ENCODE measurements around the gene SYNGR3. TPM values are rescaled to one million over a fixed set of nuclear protein-coding genes. Genes with fewer than 3 reads are reported as not detected.

The SYNGR3 gene
- polyA plus RNA-seq, 3 donors = 0.24 to 0.43 TPM; not detected in 1

GRCh38 chr16:2042171-2042985 is 52.6 kb downstream of the SYNGR3 start:
- no peak overlapping the region for H3K27ac ChIP-seq (ENCODE audit: low read depth, low read length)
- WGBS, 3 donors = 59 to 77% (median 73%) methylated on average over 17 to 22 of the region's 22 CpGs

GRCh38 chr16:2042986-2043666 is 53.4 kb downstream of the SYNGR3 start:
- no peak overlapping the region for H3K27ac ChIP-seq (ENCODE audit: low read depth, low read length)
- WGBS, 3 donors = 72 to 78% (median 78%) methylated on average over 11 of the region's 11 CpGs

Other genes starting within 250 kb of the SYNGR3 start
- gene NME3, start 218.4 kb upstream of the SYNGR3 start, polyA plus RNA-seq = 10 to 100 TPM; 60.5 to 88.3 (median 79.7) TPM
- 1 to 10 TPM; 4.6 to 8.0 (median 7.7) TPM for gene EME2, start 217.2 kb upstream of the SYNGR3 start, polyA plus RNA-seq
- gene MRPS34, start 216.8 kb upstream of the SYNGR3 start, polyA plus RNA-seq = 100 to 1,000 TPM in 2 of 3 donors, 10 to 100 TPM in 1; 71.0 to 120 (median 108) TPM
- 10 to 100 TPM; 73.8 to 87.2 (median 76.2) TPM for gene SPSB3, start 207.4 kb upstream of the SYNGR3 start, polyA plus RNA-seq
- gene NUBP2, start 207.0 kb upstream of the SYNGR3 start, polyA plus RNA-seq = 10 to 100 TPM; 53.8 to 71.8 (median 59.2) TPM
- gene IGFALS, start 196.3 kb upstream of the SYNGR3 start, polyA plus RNA-seq = 1 to 10 TPM in 2 of 3 donors, under 1 TPM in 1; 0.45 to 1.5 (median 1.4) TPM
- 100 to 1,000 TPM in 1 of 3 donors, 10 to 100 TPM in 2; 63.9 to 121 (median 71.3) TPM for gene HAGH, start 163.1 kb upstream of the SYNGR3 start, polyA plus RNA-seq
- gene FAHD1, start 162.8 kb upstream of the SYNGR3 start, polyA plus RNA-seq = 10 to 100 TPM; 16.0 to 28.5 (median 21.1) TPM
- under 1 TPM in 2 of 3 donors, not detected in 1; 0.03 to 0.07 TPM for gene MEIOB, start 117.8 kb upstream of the SYNGR3 start, polyA plus RNA-seq
- gene HS3ST6, start 71.6 kb upstream of the SYNGR3 start, polyA plus RNA-seq = under 1 TPM in 1 of 3 donors, not detected in 2; 0.56 TPM
- 100 to 1,000 TPM in 1 of 3 donors, 10 to 100 TPM in 2; 74.0 to 108 (median 85.5) TPM for gene MSRB1, start 46.8 kb upstream of the SYNGR3 start, polyA plus RNA-seq
- 1 to 10 TPM in 1 of 3 donors, under 1 TPM in 1, not detected in 1; 0.03 to 1.2 TPM for gene RPL3L, start 35.3 kb upstream of the SYNGR3 start, polyA plus RNA-seq
- 100 to 1,000 TPM; 146 to 274 (median 190) TPM for gene NDUFB10, start 30.4 kb upstream of the SYNGR3 start, polyA plus RNA-seq
- 1,000 to 10,000 TPM; 3,105 to 3,328 (median 3,324) TPM for gene RPS2, start 25.1 kb upstream of the SYNGR3 start, polyA plus RNA-seq
- under 1 TPM in 1 of 3 donors, not detected in 2; 0.13 TPM for gene RNF151, start 23.1 kb upstream of the SYNGR3 start, polyA plus RNA-seq
- 10 to 100 TPM; 30.5 to 41.8 (median 41.6) TPM for gene TBL3, start 17.9 kb upstream of the SYNGR3 start, polyA plus RNA-seq
- gene NOXO1, start 8.5 kb upstream of the SYNGR3 start, polyA plus RNA-seq = under 1 TPM in 2 of 3 donors, not detected in 1; 0.15 to 0.67 TPM
- 10 to 100 TPM; 21.0 to 40.4 (median 30.8) TPM for gene GFER, start 5.8 kb upstream of the SYNGR3 start, polyA plus RNA-seq
- 10 to 100 TPM; 24.1 to 45.6 (median 42.5) TPM for gene ZNF598, start 19.9 kb downstream of the SYNGR3 start, polyA plus RNA-seq
- under 1 TPM in 2 of 3 donors, not detected in 1; 0.54 to 0.68 TPM for gene NPW, start 29.8 kb downstream of the SYNGR3 start, polyA plus RNA-seq
- gene NHERF2, start 36.9 kb downstream of the SYNGR3 start, polyA plus RNA-seq = 100 to 1,000 TPM in 2 of 3 donors, 10 to 100 TPM in 1; 28.8 to 317 (median 232) TPM
- gene NTHL1, start 57.9 kb downstream of the SYNGR3 start, polyA plus RNA-seq = 10 to 100 TPM; 12.1 to 23.3 (median 14.5) TPM
- gene TSC2, start 58.0 kb downstream of the SYNGR3 start, polyA plus RNA-seq = 10 to 100 TPM; 39.6 to 60.5 (median 46.8) TPM
- gene PKD1, start 145.9 kb downstream of the SYNGR3 start, polyA plus RNA-seq = 10 to 100 TPM; 36.9 to 89.6 (median 83.7) TPM
- 10 to 100 TPM in 1 of 3 donors, 1 to 10 TPM in 2; 1.4 to 24.8 (median 1.9) TPM for gene RAB26, start 158.7 kb downstream of the SYNGR3 start, polyA plus RNA-seq
- 10 to 100 TPM; 24.3 to 42.1 (median 42.0) TPM for gene TRAF7, start 165.8 kb downstream of the SYNGR3 start, polyA plus RNA-seq
- gene CASKIN1, start 206.6 kb downstream of the SYNGR3 start, polyA plus RNA-seq = under 1 TPM; 0.22 to 0.35 (median 0.30) TPM
- 10 to 100 TPM; 53.8 to 56.0 (median 53.9) TPM for gene MLST8, start 215.5 kb downstream of the SYNGR3 start, polyA plus RNA-seq
- gene BRICD5, start 220.9 kb downstream of the SYNGR3 start, polyA plus RNA-seq = 1 to 10 TPM; 3.3 to 9.9 (median 9.2) TPM
- gene PGP, start 224.9 kb downstream of the SYNGR3 start, polyA plus RNA-seq = 10 to 100 TPM in 2 of 3 donors, 1 to 10 TPM in 1; 3.8 to 12.6 (median 10.7) TPM
- gene E4F1, start 233.6 kb downstream of the SYNGR3 start, polyA plus RNA-seq = 10 to 100 TPM; 11.6 to 19.3 (median 16.1) TPM
- gene DNASE1L2, start 246.5 kb downstream of the SYNGR3 start, polyA plus RNA-seq = under 1 TPM; 0.41 to 0.45 (median 0.45) TPM